CD4-positive, alpha-beta T cell treated with Interleukin-15 for 4 hours (primary cell): ENCODE results near the gene ZNF783.
"Not testable (repeated sequence)": the region's sequence is repeated elsewhere in the genome, so short reads cannot be mapped to it uniquely, and the experiment has no call there.

ENCODE experiments used
- DNase-seq: peaks from one replicate; pipeline ENCODE4 v3.0.0-alpha.2; 2020; ENCODE audit warnings: low spot score

The ZNF783 gene

GRCh38 chr7:149300620-149301285 lies 38.8 kb downstream of the ZNF783 start:
- no peak for DNase-seq

- no peak for DNase-seq
These were observed 40.2 kb downstream of the ZNF783 start for GRCh38 chr7:149302222-149302621.

- DNase-seq = no peak
These were observed 40.9 kb downstream of the ZNF783 start for GRCh38 chr7:149302865-149303264.

GRCh38 chr7:149304006-149304405 lies 42.0 kb downstream of the ZNF783 start:
- DNase-seq = no peak

GRCh38 chr7:149306854-149307253 lies 44.9 kb downstream of the ZNF783 start:
- DNase-seq = no peak

GRCh38 chr7:149307775-149308501 lies 45.9 kb downstream of the ZNF783 start:
- DNase-seq = no peak

GRCh38 chr7:149310113-149310836 lies 48.3 kb downstream of the ZNF783 start:
- peak; percentile 28 for DNase-seq

- no peak for DNase-seq
These were observed 49.1 kb downstream of the ZNF783 start for GRCh38 chr7:149310990-149311573.

- DNase-seq = no peak
These were observed 52.0 kb downstream of the ZNF783 start for GRCh38 chr7:149313981-149314380.

- no peak for DNase-seq
These were observed 54.6 kb downstream of the ZNF783 start for GRCh38 chr7:149316606-149317005.

GRCh38 chr7:149317496-149317895 lies 55.5 kb downstream of the ZNF783 start:
- DNase-seq = no peak

GRCh38 chr7:149317986-149318672 lies 56.1 kb downstream of the ZNF783 start:
- no peak for DNase-seq

- no peak for DNase-seq
These were observed 57.4 kb downstream of the ZNF783 start for GRCh38 chr7:149319376-149319775.

GRCh38 chr7:149320313-149321124 lies 58.5 kb downstream of the ZNF783 start:
- no peak for DNase-seq

GRCh38 chr7:149321125-149321905 lies 59.3 kb downstream of the ZNF783 start:
- DNase-seq = not testable (repeated sequence)

GRCh38 chr7:149321978-149322541 lies 60.1 kb downstream of the ZNF783 start:
- DNase-seq = no peak

GRCh38 chr7:149322737-149323136 lies 60.7 kb downstream of the ZNF783 start:
- DNase-seq = no peak

- DNase-seq = no peak
These were observed 63.3 kb downstream of the ZNF783 start for GRCh38 chr7:149325248-149325647.

GRCh38 chr7:149329265-149329664 lies 67.3 kb downstream of the ZNF783 start:
- no peak for DNase-seq

- DNase-seq = no peak
These were observed 67.9 kb downstream of the ZNF783 start for GRCh38 chr7:149329766-149330334.
